Panc1 (cell line): ENCODE measurements around the gene GRIK4.

ENCODE experiments used
- CTCF ChIP-seq: fragments of 450-650 bp; IDR thresholded peaks from 2 replicates; pipeline ENCODE4 v1.5.1; 2017; ENCODE audit warnings: mild to moderate bottlenecking
- POLR2AphosphoS5 ChIP-seq: IDR thresholded peaks from 2 replicates; pipeline ENCODE4 v1.6.1; 2012; ENCODE audit warnings: mild to moderate bottlenecking, low read depth, low read length, moderate library complexity
- REST ChIP-seq, 2 experiments: IDR thresholded peaks; 2 replicates each; pipeline ENCODE4 v1.6.1; 2011 to 2012; ENCODE audit warnings: low read depth in 2 of 2, control low read depth in 1 of 2, low read length in 1 of 2, mild to moderate bottlenecking in 1 of 2, moderate library complexity in 1 of 2; ENCODE audit not compliant: insufficient read depth in 1 of 2
- SIN3A ChIP-seq: IDR thresholded peaks from 2 replicates; pipeline ENCODE4 v1.6.1; 2012; ENCODE audit warnings: low read depth, mild to moderate bottlenecking, low read length, moderate library complexity, borderline replicate concordance; ENCODE audit not compliant: insufficient read depth
- TCF7L2 ChIP-seq: IDR thresholded peaks from 2 replicates; pipeline ENCODE4 v1.6.1; 2011; ENCODE audit warnings: mild to moderate bottlenecking, low read depth, low read length, inconsistent platforms

GRCh38 chr11:120867531-120867930 lies 356.0 kb downstream of the GRIK4 start:
- TF ChIP-seq CTCF = no peak
- TF ChIP-seq POLR2AphosphoS5 = no peak
- no peak for TF ChIP-seq REST (IDR thresholded peaks at IDR 0.05; ENCODE audit: insufficient read depth in 1 of 2, low read depth in 2 of 2, low read length in 1 of 2)
- TF ChIP-seq SIN3A = no peak
- no peak for TF ChIP-seq TCF7L2
